GM19463 (cell line): ENCODE data around the gene EHBP1L1.

ENCODE experiments used
- ATAC-seq: cut with Tn5 transposase; IDR thresholded peaks from one replicate; pipeline ENCODE4 v1.9.1; 2021; ENCODE audit warnings: mild to moderate bottlenecking, moderate library complexity; ENCODE audit not compliant: unreplicated experiment

Gene EHBP1L1

DNA sequence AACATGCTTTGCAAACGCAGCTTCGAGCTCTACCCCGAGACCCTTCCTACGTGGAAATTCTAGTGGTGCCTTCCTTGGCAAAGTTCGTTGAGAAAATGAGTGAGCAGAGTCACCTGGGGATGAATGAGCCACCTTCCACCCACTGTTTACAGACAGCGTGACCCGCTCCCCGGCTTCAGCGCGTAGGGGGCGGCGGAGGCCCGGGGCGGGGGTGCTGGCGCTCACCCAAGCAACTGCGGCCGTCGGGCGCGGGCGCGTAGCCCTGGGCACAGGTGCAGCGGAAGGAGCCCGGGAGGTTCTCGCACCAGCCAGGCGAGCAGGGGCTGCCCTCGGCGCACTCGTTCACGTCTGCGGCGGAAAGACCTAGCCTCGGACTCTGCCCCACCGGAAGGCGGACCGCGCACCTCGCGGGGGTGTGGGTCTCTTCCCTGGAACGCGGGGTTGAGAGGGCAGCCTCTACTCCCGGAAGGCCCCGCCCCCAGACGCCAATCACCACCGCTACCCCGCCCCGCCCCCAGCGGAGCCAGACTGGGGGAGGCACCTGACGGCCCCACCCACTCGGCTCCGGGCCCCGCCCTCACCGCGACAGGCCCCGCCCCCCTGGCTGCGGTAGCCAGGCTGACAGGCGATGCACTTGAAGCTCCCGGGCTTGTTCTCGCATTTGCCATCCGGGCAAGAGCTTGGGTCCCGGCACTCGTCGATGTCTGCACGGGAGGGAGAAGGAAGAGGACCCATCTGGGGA lies 29.5 kb upstream of the EHBP1L1 start:
- ATAC-seq, result peak; percentile 75

DNA sequence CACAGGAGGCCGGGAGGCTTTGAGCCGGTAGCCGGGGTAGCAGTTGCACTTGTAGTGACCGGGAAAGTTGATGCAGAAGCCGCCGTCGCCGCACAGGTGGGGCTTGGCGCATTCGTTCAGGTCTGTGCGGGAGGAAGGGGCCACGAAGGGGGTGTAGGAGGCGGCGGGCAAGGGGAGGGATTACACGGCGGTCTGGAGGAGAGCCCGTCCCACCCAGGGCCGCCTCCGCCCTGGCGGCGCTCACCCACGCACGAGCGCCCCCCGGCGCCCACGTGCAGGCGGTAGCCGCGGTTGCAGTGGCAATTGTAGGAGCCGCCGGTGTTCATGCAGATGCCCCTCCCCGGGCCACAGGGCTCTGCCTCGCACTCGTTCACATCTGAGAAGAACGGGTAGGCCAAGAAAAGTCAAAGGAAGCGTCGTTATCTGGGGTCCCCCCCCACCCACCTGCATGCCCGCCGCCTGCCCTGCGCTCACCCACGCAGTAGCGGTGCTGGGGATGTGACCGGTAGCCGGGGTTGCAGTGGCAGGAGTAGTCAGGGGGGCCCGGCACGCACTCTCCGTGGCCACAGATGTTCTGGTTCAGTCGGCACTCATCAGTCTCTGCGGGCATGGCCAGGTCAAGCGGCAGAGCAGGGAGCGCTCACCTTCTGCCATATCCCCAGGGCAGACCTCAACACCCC lies 28.3 kb upstream of the EHBP1L1 start:
- no peak for ATAC-seq

DNA sequence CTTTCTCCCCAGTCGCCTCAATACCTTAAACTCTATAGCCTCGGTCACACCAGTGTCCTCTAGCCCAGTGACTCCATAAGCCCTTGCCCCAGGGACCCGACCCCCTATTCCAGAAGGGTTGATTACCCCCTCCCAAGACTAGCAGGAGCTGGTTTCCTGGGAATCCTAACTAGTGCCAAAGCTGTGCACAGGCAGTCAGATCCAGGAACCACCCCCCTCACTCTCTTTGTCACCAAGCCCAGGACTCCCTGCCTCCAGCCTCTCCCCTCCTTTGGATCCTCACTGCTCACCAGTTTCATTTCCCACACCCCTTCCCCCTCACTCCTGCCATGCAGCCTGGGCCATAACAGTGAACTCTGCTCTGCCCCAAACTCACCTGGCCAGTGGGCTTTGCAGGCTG lies 27.5 kb upstream of the EHBP1L1 start:
- ATAC-seq, result no peak

DNA sequence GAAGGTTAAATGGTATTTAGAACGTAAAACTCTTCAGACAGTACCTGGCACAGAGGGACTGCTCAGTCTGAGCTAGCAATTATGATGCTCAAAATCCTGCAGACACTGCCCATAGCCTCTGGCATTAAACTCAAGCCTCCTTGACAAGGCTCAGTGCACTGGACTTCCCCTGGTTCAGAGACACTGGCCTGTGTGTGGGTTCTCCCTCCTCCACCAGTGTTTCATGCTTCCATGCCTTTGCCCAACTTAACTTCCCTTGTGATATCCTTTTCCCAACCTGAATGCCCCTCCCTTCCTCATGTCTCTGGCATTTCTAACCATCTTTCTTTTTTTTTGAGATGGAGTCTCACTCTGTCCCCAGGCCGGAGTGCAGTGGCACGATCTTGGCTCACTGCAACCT lies 26.8 kb upstream of the EHBP1L1 start:
- ATAC-seq, result no peak

DNA sequence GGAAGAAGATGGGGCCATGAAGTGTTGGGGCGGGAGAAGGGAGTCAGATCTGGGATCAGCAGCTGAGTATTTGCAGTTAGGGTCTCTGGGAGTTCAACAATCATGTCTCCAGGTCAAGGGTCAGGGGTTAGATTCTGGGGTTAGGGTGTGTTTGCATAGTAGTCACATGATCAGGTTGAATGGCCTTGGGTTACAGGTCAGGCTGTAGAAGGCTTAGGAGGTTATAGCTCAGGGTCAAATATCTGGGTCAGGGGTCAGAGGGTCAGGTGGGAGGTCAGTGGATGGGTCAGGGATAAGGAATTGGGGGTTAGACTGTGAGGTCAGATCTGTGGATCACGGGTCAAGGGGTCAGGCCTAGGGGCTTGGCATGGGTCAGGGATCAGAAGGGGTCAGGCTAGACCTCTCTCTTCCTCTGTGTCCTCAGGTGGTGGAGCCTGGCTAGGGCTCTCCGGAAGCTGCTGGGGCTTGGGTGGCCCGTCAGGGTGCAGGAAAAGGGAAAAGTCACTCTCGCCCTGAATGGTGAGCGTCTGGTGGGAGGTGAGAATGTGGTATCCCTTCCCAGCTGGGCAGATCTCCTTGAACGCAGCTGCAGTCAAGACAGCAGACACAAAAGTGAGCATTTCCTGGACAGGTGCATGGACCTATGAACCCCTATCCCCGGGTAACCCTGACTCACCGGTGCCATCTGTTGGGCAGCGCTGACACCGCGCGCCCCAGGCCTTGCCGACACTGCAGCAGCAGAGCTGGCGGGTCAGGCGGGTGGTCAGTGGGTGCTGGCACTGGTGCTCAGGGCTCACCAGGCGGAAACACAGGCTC lies 24.1 kb upstream of the EHBP1L1 start:
- ATAC-seq, result peak; percentile 53

DNA sequence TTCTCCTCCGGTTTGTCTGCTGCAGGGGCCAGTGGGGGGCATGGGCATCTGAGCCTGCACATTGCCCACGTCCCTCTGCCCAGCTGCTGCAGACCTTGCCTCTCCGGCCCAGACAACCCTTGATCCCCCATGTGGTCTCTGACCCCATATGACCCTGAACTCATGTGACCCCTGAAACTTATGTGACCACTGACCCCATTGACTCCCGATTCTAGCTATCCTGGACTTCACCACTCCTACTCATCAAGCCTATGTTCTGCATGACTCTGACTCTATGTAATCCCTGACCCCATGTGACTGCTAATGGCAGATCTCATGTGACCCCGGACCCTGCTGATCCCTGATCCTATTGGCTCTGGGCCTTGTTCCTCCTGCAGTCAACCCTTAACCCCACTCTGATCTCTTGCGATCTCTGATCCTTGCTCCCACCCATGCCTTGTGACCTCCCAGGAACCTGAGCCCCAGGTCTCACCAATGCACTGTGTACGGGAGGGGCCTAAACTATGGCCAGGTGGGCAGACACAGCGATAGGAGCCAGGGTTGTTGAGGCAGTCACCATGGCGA lies 23.4 kb upstream of the EHBP1L1 start:
- no peak for ATAC-seq

DNA sequence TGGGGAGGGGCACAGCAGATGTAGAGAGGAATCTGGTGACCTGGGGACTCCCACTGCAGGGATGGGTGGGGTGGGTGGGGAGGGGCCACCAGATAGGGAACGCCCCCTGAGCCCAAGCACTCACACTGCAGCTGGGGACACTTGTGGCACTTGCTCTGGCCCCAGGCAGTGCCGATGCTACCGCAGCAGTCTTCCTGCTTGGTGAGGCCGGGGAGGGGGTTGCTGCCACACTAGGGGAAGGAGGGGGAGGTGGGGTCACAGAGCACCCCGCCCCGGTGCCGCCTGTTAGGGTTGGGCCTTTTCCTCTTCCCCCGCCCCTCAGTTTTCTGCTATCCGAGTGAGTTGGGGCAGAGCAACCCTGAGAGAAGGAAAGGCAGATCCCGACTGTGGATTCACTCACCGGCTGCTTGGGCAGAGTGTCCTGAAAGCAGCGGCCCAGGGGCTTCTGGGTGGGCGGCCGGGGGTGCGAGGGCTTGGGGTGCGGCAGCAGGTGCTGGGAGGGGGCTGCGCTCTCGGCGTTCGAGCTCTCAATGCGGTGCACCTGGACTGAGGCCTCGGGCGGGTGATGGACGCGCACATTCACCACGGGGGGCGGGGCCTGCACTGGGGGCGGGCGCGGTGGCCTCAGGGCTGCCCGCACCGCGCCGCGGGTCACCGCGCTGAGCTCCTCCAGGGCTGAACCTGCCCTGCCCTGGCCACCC lies 22.4 kb upstream of the EHBP1L1 start:
- no peak for ATAC-seq

DNA sequence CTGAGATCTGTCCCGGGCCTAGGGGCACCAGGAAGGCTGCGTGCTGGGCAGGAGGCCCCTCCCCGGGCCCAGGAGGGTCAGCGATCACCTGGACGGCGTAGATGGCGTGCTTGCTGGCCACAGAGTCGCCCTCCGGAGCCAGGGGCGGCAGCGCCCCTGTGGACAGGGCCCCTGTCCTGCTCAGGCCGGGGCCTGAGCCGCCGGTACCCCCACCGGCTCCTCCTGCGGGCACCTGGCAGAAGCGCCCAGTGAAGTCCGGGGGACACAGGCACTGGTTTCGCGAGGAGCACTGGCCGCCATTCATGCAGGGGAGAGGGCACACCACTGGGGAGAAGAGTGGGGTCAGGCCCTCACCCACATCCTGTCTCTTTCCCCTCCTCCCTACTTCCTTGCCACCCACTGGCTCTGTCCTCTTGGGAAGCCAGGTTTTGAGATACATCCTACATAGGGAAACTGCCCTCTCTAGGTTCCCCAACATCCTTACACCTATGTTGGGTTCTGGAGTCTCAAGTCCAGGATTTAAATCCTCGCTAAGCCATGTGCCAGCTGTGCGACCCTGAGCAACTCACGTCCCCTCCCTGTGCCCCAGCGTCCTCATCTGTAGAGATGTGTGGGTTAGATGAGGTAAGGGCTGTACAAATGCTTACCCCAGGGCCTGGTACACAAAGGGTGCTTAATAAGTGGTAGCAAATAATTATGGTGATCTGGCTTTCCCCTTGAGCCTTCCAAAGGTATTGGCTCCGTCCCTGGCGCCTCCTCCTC lies 21.6 kb upstream of the EHBP1L1 start:
- no peak for ATAC-seq

DNA sequence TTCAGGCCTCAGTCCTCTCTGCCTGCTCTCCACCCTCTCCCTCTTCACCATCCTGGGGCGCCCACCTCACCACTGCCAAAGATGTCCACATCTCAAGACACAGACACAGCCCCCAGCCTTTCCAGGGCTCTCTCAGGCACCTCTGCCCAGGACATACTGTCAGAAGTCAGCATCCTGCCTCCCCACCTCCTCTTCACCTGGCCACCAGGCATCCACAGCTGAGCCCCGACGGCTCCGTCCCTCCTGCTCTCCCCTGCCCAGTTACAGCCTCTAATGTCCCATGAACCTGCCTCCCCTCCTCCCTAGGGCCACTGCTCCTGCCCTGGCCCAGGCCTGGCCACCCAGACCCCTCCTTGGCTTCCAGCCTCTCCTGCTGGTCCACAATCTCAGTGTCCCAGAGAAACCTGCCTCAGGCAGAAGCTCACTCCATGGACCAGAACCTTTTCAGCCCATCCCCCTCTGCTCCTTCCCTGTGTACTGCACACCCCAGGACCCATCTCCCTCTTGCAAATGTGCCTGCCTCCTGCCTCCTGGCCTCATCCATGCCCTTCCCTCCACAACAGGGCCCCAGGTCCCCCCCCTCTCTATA lies 20.9 kb upstream of the EHBP1L1 start:
- ATAC-seq, result no peak

DNA sequence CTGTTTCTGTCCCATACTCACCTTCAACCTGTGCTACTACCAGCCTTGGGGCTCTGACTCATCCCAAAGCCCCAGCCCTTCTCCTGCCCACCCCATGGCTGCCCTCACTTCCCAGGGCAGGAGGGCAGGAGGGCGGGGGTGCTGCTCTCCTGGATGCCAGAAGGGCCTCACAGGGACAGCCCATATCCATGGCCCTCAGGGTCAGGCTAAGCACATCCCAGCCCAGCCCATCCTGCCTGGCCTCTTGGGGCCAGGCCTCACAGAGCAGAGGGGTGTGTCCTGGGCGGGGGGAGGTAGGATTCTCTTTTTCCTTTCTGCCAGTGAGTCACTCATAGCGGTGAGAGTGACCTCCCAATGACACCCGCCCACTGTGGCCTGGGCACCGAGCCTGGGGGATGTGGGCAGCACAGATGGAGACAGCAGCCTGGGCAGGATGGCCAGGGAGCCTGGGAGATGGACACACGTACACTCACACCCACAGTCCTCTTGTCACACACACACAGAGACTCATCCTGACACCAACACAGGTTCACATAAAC lies 20.1 kb upstream of the EHBP1L1 start:
- no peak for ATAC-seq

DNA sequence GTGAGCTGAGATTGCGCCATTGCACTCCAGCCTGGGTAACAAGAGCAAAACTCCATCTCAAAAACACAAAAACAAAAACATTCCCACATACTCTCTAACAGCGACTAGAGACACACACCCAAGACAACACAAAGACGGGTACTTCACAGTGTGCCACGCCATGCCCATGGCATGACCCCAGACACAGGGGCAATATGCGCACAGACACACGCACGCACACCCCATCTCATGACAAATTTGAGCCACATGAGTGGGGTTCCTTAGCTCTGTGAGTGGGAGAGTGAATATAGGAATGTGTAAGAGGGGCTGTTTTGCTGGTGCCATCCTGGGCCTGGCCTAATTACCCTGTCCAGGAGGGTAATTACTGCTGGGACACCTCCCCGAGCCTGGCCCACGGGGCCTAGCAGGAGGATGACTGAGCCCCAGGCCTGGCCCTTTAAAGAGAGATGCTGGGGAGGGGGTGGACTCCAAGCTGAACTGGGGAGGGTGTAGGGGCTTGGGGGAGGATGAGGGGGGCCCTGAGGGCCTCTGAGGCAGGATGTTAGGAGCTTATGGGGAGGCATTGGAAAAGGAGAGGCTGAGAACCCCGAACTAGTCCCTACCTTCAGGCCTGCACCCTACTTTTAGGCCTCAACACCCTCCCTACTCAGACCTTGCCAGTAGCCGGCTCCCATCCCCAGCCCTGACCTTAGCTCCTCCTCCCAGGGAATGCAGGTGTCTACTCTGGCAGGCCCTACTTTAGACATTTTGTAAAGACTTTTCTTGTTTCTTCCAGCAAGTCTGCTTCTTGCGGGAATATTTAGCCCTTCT lies 19.2 kb upstream of the EHBP1L1 start:
- ATAC-seq, result no peak

DNA sequence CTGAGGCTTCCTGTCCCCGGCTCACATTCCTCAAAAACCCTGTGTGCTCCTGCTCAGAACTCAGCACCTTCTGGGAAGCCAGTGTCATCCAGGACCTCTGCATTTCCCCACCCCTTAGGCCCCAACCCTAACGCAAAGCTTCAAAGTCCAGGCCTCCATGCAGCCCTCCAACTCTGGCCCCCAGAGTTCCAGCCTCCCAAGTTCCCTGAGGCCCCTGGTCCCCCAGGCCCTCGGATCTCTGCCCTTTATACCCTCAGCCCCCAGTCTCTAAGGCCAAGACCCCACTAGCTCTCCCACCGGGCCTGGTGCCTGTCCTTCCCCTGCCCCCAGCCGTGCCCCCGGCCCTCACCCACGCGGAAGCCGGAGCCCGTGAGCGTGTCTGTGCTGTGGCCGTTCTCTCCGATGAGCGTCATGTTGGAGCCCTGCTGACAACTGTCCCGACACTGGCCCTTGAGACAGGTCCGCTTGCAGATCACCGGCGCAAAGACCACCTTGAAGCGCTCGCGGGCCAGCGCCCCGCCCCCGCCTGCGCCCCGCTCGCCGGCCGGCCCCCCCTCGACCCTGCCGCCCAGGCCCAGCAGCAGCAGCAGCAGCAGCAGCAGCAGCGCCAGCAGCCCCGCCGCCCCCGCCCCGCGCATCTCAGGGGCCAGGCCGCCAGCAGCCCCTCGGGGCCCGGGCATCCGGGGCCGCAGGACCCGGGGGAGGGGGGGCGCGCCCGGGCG lies 18.4 kb upstream of the EHBP1L1 start:
- no peak for ATAC-seq

DNA sequence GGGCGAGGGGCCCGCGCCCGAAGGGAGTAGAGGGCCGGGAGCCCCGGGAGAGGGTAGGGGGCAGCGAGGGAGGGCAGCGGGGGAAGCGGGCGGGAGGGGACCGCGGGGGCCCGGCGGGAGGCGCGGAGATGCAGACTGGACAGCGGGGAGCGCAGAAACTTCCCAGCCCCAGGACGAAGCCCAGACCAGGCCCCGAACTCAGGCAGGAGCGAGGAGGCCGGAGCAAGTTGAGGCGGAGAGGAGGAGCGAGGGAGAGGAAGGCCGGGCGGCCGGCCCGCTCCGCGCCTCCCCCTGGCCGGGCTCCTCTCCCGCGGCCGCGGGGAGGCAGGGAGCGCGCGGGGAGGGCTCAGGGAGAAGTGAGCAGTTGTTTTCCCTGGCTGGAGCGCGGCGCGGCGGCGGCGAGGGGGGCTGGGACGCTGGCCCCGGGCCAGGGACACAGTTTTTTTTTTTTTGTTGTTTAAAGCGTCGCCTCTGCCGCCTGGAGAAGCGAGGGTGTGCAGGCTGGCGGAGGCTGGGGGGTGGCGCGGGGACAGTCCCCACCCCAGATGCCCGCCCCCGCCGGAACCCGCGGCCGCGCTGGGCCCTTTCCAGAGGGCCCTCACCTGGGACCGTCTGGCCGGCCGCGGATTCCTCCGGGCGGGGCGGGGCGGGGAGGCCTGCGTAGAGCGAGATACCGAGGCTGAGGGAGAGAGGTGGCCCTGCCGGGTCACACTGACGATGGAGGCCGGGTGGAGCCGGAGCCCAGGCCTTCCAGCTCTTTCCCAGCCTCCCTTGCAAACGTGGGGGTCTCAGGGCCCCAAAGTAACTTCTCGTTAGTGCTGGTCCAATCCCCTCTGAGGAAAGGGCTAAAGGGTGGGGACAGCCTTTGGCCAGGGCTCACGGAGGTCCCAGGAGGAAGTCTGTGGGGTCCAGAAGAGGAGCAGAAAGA lies 17.6 kb upstream of the EHBP1L1 start, which contains the start of gene LTBP3:
Gene LTBP3 (minus strand): TSS at position 358 of the 928 bp plus-strand sequence. CDS start 400 bp downstream, outside the sequence.
- ATAC-seq, result no peak

DNA sequence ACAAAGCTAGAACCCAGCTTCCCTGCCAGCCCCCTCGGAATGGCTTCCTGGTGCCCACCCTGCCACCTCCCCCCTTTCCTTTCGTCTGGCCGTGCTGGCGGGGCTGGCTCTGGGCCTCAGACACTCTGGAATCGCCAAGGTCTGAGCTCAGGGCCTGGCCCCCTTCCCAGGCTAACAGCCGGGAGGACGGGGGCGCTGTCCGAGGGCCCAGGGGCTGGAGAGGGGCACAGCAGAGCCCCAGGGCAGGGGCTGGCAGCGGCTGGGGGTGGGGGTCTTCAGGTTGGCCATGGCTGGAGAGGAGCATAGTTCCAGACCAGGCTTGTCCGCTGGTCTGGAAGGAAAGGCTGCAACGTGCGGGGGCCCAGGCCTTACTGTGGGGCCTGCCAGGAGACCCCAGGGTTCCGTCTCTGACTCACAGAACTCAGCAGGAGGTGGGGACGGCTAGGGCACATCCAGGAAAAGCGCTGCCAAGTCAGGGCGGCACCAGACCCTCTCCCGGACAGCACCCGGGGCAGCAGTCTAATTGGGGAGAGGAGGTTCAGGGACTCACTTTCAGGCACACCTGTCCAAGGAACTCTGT lies 16.8 kb upstream of the EHBP1L1 start:
- no peak for ATAC-seq

DNA sequence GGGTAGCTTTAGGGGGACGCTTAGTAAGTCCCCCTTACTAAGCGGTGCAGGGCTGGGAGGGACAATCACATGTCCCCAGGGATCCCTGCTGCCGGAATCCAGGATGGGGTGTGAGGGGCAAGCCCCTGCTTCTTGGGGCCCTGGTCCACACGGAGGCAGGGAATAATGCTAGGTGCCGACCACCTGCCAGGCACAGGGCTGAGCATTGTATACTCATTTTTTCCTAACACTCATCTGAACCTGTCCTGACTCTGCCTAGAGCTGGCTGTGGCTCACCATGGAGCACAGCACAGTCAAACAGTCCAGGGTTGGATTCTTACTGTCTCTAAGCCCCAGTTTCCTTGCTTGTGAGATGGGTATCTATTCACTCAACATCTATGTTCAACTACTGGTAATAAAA lies 16.3 kb upstream of the EHBP1L1 start:
- no peak for ATAC-seq

DNA sequence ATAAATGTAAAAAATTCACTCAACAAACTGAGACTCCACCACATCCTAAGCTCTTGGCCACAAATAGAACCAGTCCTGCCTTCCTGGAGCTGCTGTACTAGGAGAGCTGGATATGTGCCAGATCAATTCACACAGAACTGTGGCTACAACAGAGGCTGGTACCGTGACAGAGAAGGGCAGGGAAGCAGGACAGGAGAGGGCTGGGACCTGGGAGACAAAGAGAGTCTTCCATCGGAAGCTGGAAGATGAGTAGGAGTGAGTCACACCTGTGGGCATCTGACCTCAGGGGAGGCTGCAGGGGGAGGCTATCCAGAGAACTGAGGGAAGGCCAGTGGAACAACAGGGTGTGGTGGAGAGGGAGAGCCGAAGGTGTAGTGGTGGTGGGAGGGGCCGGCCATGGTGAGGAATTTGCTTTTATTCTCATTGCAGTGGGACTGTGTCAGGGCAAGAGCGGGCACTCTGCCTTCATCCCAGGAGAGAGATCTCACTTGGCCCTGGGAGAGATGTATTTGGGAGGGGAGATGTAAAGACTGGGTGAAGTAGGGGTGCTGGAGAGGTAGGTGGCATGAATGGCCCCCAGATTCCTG lies 15.8 kb upstream of the EHBP1L1 start:
- no peak for ATAC-seq
